Stimulated activated CD8-positive, alpha-beta memory T cell treated with anti-CD3 and anti-CD28 coated beads, Interleukin-15, amount 100 ng/mL, for 24 hours (primary cell): ENCODE data around the gene RAB6A.
"Not testable (repeated sequence)": the region's sequence is repeated elsewhere in the genome, so short reads cannot be mapped to it uniquely, and the experiment has no call there.

Experiments
- DNase-seq: peaks from one replicate; pipeline ENCODE4 v3.0.0-alpha.2; 2020; ENCODE audit warnings: low read depth

The RAB6A gene

DNA sequence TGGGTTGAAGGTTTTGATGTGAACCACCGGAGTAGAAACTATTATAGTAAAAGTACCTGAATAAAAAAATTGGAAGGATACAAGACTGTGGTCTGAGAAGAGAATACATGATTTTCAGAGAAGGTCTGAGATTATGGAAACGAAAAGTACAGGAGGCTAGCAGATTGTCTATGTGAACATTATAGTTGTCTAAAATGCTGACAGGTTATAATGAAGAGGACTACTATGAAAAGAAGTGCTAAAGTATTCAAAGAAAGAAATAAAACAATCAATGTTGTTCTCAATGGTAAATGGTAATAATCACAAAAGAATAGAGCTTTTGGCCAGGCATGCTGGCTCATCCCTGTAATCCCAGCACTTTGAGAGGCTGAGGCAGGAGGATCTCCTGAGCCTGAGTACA, 34.0 kb downstream of the RAB6A start:
- DNase-seq = no peak

DNA sequence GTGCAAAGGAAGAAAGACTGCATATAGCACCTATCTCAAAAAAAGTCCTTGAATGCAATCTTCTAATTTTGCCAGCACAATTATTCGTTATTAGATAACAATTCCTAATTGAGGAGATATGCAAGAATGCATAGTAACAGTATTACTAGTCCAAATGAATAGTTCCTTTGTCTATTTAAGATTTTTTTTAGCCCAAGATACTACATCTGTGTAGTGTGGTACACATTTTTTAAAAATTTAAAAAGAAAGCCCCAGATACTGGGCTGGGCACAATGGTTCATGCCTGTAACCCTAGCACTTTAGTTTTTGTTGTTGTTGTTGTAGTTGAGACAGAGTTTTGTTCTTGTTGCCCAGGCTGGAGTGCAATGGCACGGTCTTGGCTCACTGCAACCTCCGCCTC, 43.7 kb downstream of the RAB6A start:
- no peak for DNase-seq

- DNase-seq = no peak
These were observed 44.5 kb downstream of the RAB6A start for GRCh38 chr11:73716153-73717056.

GRCh38 chr11:73715541-73715940, 45.3 kb downstream of the RAB6A start:
- no peak for DNase-seq

DNA sequence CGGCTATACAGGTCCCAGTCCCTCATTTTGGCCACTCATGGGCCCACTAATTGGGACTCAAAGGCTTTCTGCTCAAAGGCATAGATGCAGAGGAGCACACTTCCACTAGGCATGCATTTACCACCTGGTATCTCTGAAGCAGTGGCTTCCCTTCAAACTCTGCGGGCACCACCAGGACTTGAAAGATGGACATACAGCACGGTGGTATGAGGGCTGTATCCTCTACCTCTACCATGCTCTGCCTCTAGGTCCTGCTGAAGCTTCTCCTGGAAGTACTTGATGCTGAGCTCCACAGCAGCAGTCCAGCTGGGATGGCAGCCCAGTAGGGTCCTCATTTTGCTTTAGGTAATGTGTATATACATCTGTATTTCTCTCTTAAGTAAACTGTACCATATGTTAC, 49.9 kb downstream of the RAB6A start:
- no peak for DNase-seq

DNA sequence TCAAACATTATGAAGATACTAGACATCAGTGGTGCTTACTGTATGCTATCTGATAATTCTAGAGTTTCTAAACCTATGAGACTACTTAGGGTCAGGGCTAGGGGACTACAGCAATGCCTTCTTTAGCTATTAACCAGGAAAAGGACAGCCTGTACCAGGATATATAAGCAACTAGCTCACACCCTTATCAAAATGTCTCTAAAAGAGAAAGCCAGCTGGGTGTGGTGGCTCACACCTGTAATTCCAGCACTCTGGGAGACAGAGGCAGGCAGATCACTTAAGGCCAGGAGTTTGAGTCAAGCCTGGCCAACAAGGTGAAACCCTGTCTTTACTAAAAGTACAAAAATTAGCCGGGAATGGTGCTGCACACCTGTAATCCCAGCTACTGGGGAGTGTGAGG, 55.8 kb downstream of the RAB6A start:
- DNase-seq = no peak

- DNase-seq = no peak
These were observed 66.9 kb downstream of the RAB6A start for GRCh38 chr11:73693899-73694525.

GRCh38 chr11:73680687-73681086, 80.2 kb downstream of the RAB6A start:
- DNase-seq = no peak

DNA sequence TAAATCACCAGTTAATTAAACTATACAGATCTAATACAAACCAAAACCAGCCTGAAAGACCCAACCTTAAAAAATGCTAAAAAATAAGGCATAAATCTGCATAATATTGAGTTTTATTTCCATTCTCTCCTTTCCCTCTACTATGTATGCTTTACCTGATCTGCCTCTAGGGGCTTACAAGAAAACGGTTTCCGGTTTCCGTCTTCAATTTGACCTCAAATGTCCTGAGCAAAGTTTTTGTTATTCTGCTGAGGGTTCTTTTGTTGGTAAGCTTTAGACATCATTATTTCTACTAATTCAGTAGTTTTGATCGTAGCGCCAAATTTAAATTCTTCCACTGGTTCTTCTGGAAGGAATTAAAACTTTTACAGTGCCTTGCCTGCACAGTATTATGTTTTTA, 84.3 kb downstream of the RAB6A start:
- not testable (repeated sequence) for DNase-seq

GRCh38 chr11:73671701-73672100, 89.2 kb downstream of the RAB6A start:
- DNase-seq = no peak

GRCh38 chr11:73670808-73671207, 90.1 kb downstream of the RAB6A start:
- no peak for DNase-seq

DNA sequence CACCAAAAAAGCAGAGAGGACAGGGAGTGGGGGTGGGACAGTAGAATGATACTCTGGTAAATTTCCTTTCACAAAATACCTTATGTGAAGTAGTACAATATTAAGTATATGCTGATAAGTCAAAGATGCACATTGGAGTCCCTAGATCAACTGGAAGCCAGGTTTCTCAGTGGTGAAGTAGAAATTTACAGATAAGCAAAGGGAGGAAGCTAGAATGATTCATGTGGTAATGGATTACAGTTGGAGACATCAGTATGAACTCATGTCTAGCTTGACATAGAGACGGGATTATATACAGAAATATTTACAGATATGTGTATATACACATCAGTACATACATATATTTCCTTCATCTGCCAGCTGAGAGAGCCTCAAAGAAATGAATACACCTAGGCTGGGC, 93.0 kb downstream of the RAB6A start:
- DNase-seq = no peak

- DNase-seq = no peak
These were observed 96.0 kb downstream of the RAB6A start for GRCh38 chr11:73664877-73665276.

- DNase-seq = no peak
These were observed 97.0 kb downstream of the RAB6A start for GRCh38 chr11:73663604-73664495.

DNA sequence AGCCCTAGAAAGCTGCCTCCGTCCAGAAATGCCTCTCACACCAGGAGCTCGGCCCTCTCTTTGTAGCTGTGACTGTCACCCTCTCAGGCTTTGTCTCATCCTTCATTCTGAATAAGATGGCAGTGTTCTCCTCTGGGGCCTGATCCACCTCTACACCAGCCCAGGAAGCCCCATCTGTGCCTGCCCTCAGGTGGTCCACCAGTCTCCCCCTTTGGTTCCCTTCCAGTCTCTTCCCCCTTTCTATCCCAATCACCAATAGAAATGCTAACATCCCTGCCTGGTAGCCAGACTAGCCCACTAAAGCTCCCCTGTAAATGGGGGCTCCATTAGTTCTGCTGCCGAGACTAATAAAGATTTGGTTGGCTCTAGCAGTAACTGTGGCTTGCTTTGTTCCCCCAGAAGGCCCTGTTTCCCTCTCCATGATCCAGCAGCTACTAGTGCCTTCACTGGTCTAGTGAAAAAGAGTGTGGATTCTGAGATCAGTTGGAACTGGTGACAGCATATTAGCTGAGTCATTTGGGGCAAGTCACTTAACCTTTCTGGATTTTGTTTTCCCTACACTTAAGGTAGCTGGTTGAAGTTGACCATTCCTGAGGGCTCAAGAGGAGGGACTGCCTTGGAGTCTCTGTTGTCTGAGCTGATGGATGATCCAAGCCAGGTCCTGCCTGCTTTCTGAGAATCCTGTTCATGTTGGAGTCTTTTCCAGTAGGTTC, 98.3 kb downstream of the RAB6A start:
- DNase-seq = no peak

DNA sequence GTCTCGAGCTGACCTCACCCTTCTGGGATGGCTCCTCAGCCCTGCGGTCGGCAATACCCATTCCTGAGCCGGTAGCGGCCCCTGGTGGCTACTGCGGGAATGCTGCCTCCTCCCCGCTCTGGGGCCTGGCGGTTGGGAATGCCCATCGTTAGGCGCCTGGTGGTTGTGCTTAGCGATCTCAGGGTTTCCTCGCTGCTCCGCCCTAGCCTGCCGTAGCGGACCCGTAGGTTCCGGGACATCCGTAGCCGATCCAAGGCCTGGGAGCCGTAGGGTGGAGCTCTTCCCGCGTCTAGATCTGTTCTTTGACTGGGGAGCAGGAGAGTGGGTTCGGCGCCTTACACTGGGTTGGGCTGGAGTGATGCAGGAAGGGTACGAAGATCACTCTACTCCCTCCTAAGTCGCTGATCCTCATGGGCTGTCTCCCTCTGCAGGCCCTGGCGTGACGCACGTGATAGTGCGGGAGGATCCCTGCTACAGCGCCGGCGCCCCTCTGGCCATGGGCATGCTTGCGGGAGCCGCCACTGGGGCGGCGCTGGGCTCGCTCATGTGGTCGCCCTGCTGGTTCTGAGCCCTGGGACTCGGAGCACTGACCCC, 99.7 kb downstream of the RAB6A start:
- peak; percentile 66 for DNase-seq

GRCh38 chr11:73660497-73661034, 100.3 kb downstream of the RAB6A start:
- DNase-seq = no peak

DNA sequence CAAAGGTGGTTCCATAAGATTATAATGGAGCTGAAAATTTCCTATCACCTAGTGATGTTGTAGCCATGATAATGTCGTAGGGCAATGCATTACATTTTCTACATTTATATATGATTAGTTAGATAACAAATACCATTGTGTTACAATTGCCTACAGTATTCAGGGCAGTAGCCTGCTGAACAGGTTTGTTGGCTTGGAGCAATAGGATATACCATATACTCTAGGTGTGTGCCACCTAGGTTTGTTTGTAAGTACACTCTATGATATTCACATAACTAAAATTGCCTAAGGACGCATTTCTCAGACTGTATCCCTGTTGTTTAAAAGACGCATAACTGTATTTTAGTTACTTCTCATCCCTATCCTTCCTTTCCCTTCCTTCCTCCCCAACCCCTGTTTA, 100.9 kb downstream of the RAB6A start:
- no peak for DNase-seq

DNA sequence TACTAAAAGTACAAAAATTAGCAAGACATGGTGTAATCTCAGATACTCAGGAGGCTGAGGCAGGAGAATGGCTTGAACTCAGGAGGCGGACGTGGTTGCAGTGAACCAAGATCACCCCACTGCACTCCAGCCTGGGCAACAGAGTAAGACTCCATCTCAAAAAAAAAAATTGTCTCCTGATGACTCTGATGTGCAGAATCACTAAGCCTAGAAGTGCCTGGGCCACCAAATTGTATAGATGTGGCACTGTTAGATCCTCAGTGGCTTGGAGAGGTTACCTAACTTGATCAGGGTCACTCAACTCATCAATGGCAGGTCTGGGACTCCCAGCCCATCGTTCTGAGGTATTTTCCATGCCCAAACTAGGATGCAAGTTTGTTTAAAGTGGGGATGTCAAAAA, 103.9 kb downstream of the RAB6A start:
- DNase-seq = no peak

- no peak for DNase-seq
These were observed 105.2 kb downstream of the RAB6A start for GRCh38 chr11:73655686-73656085.

DNA sequence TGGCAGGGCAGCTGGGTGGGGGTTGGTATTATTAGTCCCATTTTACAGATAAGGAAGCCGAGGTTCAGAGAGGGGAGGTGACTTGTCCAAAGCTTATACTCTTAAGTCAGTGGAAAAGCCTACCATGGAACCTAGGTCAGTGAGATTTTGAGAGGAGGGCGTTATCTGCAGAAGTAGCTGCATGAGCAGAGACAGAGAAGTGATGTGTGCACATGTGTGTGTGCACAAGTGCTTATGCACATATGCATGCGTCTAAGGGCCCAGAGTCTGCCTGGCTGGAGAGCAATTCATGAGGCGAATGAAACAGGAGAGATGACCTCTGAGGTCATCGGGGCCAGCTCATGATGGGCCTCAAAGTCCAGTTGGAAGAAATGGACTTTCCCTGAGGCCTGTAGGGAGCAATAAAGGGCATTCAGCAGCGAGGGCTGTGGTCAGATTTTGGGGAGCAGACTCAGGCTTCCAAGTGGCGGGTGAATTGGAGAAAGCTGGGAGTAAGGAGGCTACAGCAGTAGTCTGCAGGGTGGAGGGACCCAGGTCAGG, 106.3 kb downstream of the RAB6A start:
- DNase-seq = no peak
